Neural crest cell (in vitro differentiated cells): Measurements from ENCODE around the gene SLC38A8. TPM values are rescaled to one million over a fixed set of nuclear protein-coding genes. Genes with fewer than 3 reads are reported as not detected.

Source experiments
- DNase-seq: peaks from one replicate; pipeline ENCODE4 v3.0.0; 2021; ENCODE audit warnings: low read depth, mixed read lengths, low spot score
- H3K27ac Mint-ChIP-seq: one replicate; pipeline ENCODE4 v1.8.0; 2021; ENCODE audit warnings: mild to moderate bottlenecking, mixed read lengths; ENCODE audit not compliant: unreplicated experiment
- H3K27me3 Mint-ChIP-seq: 2 replicates; pipeline ENCODE4 v1.8.0; 2021; ENCODE audit warnings: low read depth, mild to moderate bottlenecking, mixed read lengths
- H3K36me3 Mint-ChIP-seq: 2 replicates; pipeline ENCODE4 v1.8.0; 2021; ENCODE audit warnings: low read depth, mild to moderate bottlenecking, mixed read lengths
- H3K4me1 Mint-ChIP-seq: 2 replicates; pipeline ENCODE4 v1.8.0; 2021; ENCODE audit warnings: mixed read lengths
- H3K4me3 Mint-ChIP-seq: one replicate; pipeline ENCODE4 v1.8.0; 2021; ENCODE audit warnings: mild to moderate bottlenecking, mixed read lengths
- H3K9me3 Mint-ChIP-seq: 2 replicates; pipeline ENCODE4 v1.8.0; 2021; ENCODE audit warnings: mixed read lengths
- CTCF ChIP-seq: fragments of 200-600 bp; sonication (generic); conservative IDR thresholded peaks from 2 replicates; pipeline ENCODE4 v1.5.0; 2021; ENCODE audit warnings: antibody characterized with exemption, mild to moderate bottlenecking
- total RNA-seq: library from RNA; stranded (reverse); gene quantifications from 2 replicates; pipeline ENCODE4 v1.2.1, GENCODE V29; 2021

Gene SLC38A8
- total RNA-seq, 1 donor from 2014 or later, result not detected

- TF ChIP-seq CTCF, result no peak
- Mint-ChIP-seq H3K27ac (no peak overlapping the region), H3K36me3 (no peaks in the 10 kb centered on the region), H3K27me3 (no peaks in the 10 kb centered on the region), H3K4me1 (no peaks in the 10 kb centered on the region), H3K9me3 (no peaks in the 10 kb centered on the region), H3K4me3 (no peak overlapping the region)
- DNase-seq, result no peak
Measured at GRCh38 chr16:84005391-84005790, 37.2 kb downstream of the SLC38A8 start.

GRCh38 chr16:84004442-84004841 lies 38.2 kb downstream of the SLC38A8 start:
- H3K27ac Mint-ChIP-seq, result no peak overlapping the region
- no peaks in the 10 kb centered on the region for H3K9me3 Mint-ChIP-seq
- no peak for TF ChIP-seq CTCF
- no peak overlapping the region for H3K4me3 Mint-ChIP-seq
- no peak for DNase-seq
- no peaks in the 10 kb centered on the region for H3K36me3 Mint-ChIP-seq
- no peaks in the 10 kb centered on the region for H3K4me1 Mint-ChIP-seq
- H3K27me3 Mint-ChIP-seq, result no peaks in the 10 kb centered on the region

GRCh38 chr16:84003038-84003437 lies 39.6 kb downstream of the SLC38A8 start:
- Mint-ChIP-seq H3K36me3 (no peaks in the 10 kb centered on the region), H3K27me3 (no peaks in the 10 kb centered on the region), H3K9me3 (no peaks in the 10 kb centered on the region), H3K27ac (no peak overlapping the region), H3K4me3 (no peak overlapping the region), H3K4me1 (peaks cover 10% of the 10 kb centered on the region)
- DNase-seq, result no peak
- no peak for TF ChIP-seq CTCF

GRCh38 chr16:84001726-84002125 lies 40.9 kb downstream of the SLC38A8 start:
- Mint-ChIP-seq H3K4me1 (peaks cover 10% of the 10 kb centered on the region), H3K9me3 (no peaks in the 10 kb centered on the region), H3K27me3 (no peaks in the 10 kb centered on the region), H3K36me3 (no peaks in the 10 kb centered on the region), H3K27ac (no peak overlapping the region), H3K4me3 (no peak overlapping the region)
- no peak for TF ChIP-seq CTCF
- DNase-seq, result no peak

GRCh38 chr16:84000989-84001642 lies 41.5 kb downstream of the SLC38A8 start:
- Mint-ChIP-seq H3K9me3 (no peaks in the 10 kb centered on the region), H3K4me3 (no peak overlapping the region), H3K27me3 (no peaks in the 10 kb centered on the region), H3K36me3 (no peaks in the 10 kb centered on the region), H3K4me1 (peaks cover 15% of the 10 kb centered on the region), H3K27ac (no peak overlapping the region)
- no peak for TF ChIP-seq CTCF
- no peak for DNase-seq
